CD4-positive, alpha-beta T cell treated with Interferon gamma for 1 hour (primary cell): ENCODE results near the gene ASB1.

Experiments used
- DNase-seq: peaks from one replicate; pipeline ENCODE4 v3.0.0-alpha.2; 2020

ASB1 gene

DNA sequence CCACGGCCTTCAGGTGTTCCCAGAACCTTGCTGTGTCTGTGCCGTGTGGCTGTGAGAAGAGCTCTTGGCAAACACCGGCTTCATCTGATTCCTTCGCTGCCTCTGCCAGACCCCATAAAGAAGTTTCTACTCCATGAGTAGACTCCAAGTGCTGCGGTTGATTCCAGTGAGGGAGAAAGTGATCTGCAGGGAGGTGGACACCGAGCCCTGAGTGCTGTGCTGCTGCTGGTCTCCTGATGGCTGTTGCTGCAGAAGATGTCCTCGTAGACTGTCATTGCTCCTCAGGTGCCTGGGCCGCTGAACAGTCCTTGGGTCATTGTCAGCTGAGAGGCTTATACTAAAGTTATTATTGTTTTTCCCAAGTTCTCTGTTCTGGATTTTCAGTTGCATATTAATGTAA is 19.6 kb downstream of the ASB1 start:
- no peak for DNase-seq

DNA sequence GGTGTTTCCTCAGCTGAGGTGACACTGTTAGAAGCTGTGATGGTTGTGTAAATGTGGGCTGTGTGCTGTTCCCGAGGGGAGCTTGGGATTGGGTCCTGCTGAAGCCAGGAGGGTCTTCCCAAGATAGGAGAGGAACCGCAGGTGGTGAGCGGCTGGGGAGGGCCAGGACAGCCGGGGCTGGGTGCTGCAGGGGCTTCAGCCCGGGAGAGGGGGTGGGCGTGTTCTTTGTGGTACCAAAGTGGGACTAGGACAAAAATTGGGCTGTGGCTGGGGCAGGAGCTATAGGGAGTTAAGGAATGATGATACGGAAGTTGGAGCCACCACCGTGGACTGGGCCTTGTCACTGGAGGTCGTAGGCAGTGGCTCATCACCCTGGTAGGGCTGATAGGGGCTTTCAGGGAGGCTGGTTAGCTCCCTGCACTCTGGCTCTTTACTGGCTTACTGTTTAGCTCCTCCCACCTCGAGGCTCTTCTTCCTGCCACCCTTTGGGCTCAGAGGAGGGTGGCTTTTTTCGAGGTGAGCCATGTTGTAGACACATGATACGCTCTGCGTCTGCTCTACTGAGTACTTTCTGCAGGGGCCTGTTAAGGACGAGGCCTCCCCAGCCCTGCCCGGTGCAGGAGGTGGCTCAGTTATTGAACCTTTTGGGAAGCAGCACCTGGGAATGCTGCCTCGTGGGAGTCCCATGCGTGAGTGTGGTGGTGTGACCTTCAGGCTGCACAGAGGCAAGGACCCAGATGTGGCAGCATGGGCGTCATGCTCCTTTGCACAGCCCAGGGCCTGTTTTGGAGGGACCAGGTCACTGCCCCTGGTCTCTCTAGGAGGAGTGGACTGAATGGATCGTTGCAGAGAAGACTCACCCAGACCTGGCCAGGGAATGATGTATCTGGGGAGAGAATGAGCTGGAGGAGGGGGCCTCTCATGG is 21.6 kb downstream of the ASB1 start:
- DNase-seq, result no peak

DNA sequence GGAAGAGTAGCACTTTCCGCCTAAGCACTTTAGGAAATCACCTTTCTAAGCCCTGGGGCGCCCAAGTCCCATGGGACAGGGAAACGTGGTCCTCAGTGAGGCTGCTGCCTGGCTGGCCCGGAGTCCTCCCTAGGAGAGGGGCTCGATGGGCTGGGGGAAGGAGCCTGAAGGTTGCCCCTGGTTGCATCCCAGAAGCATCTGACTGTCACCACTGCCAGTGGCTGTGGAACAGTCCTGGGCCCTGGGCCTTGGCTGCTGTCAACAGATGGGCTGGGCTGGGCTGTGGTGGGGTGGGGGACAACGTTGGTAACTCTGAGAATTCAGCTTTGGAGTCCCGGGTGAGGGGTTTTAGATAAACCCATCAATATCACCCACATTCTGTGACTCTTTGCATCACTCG is 22.5 kb downstream of the ASB1 start:
- no peak for DNase-seq

DNA sequence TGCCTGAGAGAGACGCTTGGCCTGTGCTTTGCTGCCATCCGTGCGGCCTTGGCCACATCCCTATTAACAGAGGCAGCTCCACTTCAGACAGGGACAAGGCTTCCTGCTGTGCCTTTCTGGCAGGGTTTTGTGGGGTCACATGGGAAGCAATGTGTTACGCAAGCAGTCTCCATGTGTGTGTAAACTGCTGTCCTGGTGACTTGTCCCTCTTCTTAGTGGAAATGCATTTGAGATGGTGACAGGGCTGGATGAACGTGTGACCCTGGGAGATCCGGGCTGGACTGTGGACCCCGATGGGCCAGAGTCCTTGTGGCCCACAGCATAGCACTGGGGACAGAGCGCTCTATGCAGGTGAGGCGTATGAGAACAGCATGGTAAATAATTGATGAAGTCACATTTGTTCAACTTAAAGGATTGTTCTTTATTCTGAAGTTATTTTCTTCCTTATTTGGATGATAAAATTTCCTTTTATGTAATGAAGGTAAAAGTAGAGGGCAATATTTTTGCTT is 23.2 kb downstream of the ASB1 start:
- no peak for DNase-seq

DNA sequence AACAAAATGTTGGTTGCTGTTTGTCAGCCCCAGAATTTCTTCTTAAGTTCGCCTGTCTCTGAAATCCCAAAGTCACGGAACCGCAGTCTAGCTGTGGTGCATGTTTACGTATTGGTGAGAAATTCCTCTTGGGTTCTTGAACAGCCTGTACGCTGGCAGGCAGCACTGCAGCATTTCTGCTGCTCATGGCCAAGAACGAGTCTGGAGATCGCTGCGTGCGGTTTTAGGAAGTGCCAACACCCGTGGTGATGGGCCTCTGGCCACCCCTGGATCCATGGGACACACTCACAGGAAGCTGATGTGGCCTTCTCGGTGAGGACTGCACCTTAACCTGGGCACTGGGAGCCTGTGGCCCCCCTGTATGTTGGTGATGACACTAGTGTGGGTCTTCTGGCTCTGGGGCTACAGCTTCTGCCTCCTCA is 23.7 kb downstream of the ASB1 start:
- no peak for DNase-seq

DNA sequence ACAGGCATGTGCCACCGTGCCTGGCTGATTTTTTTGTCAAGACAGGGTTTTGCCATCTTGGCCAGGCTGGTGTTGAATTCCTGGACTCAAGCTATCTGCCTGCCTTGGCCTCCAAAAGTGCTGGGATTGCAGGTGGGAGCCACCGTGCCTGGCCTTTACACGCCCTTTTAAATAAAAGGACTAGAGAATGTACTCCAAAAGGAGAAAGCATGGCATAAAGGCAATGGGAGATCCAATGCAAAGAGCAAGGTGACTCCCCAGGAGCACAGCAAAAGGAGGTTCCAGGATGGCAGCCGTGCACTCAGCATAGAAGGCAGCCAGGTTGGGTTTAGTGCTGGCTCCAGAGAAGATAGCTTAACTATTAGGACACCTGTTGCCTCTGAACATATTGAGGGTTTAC is 27.1 kb downstream of the ASB1 start:
- DNase-seq, result no peak

DNA sequence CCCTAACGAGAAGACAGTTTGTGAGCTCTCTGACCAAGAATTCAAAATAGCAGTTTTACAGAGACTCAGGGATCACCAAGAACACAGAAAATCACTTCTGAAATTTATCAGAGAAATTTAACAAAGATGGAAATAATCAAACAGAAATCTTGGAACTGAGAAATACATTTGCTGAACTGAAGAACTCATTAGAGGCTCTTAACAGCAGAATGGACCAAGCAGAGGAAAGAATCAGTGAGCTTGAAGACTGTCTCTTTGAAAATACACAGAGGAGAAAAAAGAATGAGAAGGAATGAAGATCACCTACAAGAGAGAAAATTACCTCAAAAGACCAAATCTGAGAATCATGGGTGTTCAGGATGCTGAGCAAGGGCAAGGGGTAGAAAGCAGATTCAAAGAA is 29.7 kb downstream of the ASB1 start:
- DNase-seq, result no peak

DNA sequence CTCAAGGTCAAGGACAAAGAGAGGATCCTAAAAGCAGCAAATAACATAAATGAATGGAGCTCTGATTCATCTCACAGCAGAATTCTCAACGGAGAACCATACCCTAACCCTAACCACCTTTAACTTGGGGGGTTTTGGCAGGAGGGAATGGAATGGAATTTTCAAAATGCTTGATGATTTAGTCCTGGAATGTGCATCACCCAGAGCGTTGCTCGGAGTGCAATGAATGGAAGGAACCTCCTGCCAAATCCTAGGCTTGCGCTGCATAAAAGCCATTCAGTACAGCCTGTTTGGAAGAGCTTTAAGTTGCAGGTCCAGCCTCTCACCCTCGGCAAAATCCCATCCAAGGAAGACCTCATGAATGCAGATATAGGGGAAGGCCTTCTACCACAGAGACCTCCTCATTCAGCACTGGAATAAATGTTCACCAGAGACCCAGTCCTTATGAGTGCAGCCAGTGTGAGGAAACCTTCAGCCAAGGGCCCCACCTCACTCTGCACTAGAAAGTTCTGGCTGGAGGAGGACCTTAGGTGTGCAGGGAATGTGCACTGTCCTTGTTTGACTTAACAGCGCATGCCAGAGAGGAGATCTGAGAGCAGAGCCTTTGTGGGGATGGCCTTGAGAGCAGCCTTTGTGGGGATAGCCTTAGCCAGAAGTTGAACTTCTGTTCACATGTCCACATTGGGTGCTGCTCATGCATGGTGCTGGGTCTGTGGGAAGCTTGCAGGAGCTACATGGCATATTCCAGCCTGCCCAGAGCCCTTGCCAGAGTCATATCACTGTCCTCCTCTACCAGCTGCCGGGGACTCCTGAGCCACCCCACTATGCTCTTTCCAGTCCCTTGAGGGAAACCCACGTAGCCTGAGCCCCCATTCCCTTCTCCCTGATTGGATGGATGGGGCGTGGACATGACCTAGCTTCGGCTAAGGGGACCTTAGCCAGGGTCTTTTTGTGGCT is 30.5 kb downstream of the ASB1 start:
- DNase-seq, result no peak

DNA sequence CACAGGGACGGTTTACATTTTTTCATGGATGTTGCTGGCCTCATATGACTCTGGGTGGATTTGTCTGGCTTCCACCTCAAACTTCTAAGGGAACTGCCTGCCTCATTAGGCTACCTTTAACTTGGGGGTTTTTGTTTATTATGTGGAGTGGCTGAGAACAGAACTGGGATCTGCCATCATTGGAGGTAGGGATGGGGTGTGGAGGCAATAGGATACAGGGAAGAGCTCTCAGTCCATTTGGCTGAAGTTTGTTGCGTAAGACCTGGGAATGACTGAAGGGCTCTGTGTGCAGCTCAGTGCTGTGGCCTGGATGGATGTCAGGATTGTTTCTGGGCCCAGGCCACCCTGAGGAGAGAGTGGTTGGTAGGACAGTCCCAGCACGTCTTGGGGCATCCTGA is 31.2 kb downstream of the ASB1 start:
- no peak for DNase-seq

DNA sequence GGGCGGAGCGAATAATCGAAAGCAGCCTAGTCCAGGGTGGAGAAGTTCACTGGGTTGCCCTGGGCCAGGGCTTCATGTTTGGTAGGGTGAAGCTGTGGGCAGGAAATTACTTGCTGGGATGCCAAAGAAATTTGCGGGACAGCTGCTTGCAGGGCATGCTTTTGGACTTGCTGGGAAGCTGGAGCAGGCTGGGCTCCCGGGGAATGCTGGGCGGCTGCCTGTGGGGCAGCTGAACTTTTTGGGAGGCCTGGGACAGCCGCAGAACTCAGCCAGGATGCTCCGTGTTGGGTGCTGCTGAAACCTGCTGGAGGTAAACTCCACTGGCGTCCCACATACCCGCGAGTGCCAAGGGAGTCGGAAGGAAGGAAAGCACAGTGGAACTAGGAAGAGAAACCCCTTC is 31.9 kb downstream of the ASB1 start:
- no peak for DNase-seq

DNA sequence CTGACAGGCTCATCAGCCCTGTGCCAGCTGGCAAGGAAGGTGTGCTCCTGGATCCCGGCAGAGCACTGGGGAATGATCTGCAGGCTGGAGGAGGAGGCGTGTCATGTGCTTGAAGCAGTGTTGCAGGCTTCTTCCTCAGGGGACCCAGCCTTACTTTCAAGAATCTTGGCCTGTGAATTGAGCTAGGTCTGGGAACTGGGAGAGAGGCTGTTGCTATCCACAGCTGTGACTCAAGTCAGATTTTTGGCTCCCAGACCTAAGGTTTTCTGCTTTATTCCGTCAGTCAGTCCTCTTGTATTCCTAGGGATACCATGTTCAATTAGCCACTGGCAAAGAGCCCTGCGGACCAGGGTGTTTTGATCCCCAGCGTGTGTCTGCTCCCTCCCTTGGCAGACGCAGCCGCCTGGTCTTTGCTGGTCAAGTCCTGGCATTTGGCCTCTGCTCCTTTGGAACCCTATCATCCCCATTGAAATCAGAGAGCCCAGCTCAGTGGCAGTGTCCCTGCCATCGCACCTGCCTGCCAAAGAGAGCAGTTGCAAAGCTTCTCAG is 32.4 kb downstream of the ASB1 start:
- DNase-seq, result no peak

DNA sequence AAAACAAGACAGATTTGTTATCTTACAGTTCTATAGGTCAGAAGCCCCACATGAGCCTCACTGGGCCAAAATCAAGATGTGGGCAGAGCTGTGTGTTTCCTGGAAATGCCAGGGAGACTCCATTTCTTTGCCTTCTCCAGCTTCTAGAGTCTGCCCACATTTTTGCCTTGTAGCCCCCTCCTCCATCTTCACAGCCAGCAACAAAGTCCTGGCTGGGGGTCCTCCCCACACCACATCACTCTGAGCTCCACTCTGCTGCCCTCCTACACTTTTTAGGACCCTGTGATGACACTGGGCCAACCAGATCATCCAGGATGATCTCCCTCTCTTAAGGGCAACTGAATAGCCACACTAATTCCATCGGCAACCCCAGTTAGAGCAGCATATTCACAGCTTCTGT is 34.3 kb downstream of the ASB1 start:
- no peak for DNase-seq

DNA sequence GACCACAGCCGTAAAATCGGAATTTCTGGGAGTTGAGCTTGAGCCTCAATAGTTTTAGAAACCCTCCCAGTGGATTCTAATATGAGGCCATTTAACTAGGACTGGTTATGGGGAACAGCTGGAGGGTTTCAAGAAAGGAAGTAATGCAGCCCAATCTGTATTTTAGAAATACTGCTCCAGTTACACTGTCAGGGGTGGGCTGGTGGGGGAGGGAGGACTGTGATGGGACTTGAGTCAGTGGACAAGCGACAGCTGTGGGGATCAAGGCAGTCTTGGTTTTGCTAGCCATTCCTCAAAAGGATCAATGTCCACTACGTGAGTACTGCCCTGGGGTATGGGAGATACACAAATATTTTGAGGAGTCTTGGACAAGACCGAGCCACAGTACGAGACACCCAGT is 34.8 kb downstream of the ASB1 start:
- no peak for DNase-seq

DNA sequence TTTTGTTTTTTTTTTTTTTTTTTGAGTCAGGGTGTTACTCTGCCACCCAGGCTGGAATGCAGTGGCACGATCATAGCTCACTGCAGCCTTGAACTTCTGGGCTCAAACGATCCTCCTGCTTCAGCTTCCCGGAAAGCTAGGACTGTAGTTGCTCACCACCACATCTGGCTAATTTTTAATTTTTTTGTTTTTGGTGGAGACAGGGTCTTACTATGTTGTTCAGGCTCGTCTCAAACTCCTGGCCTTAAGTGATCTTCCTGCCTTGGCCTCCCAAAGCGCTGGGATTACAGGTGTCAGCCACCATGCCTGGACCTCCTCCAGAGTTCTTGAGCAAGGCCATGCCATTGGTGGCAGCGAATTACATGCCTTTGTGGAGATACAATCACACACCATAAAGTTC is 35.2 kb downstream of the ASB1 start:
- DNase-seq, result no peak

DNA sequence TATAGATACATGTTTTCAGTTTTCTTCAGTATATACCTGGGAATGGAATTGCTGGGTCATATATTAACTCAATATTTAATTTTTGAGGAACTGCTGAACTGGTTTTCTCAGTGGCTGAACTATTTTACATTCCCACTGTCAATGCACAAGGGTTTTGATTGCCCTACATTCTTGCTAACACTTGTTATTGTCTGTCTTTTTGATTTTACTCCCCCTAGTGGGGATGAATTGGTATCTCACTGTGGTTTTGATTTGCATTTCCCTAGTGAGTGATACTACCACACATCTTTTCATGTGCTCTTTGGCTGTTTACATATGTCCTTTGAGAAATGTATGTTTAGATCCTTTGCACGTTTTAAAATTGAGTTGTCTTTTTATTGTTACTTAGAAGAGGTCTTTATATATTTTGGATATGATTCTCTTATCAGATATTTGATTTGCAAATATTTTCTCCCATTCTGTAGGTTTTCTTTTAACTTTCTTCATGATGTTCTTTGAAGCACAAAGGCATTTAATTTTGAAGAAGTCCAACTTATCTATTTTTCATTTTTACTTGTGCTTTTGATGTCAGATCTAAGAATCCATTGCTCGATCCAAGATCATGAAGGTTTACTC is 36.2 kb downstream of the ASB1 start:
- no peak for DNase-seq

DNA sequence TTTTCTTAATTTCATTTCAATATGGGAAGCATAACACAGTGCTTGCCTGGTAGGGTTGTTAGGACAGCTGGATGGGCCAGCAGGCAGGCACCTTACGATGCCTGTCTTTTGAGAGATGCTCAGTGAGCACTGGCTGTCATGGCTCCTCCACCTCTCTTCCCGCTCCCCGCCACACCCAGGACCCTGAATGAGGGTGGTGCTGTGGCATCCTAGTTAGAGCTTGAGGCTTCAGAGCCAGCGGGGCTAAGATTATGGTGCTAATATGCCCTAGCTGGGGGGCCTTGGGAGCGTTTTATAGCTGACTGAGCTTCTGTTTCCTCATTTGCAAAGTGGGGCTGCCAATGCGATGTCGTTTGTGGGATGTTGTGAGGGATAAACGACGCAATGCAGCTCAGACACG is 37.7 kb downstream of the ASB1 start:
- no peak for DNase-seq

DNA sequence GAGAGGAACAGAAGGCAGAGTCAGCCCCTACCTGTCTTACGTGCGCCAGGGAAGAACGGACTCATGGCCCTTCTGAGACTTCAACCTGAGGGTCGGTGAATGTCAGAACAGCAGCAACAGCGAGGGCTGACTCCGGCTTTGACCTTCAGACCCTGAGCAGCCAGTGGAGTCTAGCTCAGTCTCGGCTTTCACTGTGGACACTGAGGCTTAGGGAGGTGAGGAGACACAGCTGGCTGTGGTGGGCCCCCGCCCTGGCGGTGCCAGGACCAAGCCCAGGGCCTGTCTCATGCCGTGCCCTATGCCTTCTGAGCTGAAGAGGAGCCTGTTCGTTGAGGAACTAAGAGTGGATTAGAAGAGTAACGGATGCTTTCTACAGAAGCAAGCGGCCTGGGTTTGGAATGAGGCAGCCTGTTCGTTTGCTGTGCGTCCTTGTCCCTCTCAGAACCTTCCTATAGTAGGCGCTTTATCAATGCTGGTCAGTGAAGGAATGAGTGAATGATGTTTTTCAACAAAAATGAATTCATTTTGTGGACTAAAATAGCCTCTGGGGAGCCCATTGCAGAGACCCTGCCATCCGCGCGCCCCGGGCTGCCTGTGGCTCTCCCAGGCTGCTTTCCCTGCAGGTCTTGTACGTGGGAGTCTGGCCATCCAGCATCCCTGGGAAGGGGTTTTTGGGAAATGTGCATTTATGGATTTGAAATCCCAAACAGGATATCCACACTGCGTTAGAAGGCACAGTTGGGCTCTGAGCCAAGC is 38.9 kb downstream of the ASB1 start:
- no peak for DNase-seq

DNA sequence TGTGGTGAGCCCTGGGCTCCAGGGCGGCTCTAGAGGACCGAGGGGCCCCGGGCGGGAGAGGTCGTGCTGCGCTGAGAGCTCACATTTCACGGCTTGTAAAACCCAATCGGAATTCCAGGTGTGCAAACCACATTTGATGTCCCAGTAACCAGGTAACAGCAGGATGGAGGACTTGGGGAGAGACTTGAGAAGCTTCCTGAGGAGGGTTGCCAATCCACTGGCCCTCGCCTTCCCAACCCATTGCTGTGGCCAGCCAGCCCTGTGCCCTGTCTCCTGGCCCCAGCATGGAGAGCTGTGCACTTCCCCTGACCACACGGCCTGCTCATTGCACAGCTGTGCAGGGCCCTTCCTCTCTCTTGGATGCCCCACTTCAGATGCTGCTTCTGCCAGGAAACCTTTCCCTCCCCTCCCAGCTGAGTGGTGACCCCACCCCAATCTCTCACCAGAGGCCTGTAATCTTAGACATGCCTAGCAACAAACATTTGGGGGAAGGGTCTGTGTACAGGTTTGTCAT is 39.6 kb downstream of the ASB1 start:
- DNase-seq, result no peak

DNA sequence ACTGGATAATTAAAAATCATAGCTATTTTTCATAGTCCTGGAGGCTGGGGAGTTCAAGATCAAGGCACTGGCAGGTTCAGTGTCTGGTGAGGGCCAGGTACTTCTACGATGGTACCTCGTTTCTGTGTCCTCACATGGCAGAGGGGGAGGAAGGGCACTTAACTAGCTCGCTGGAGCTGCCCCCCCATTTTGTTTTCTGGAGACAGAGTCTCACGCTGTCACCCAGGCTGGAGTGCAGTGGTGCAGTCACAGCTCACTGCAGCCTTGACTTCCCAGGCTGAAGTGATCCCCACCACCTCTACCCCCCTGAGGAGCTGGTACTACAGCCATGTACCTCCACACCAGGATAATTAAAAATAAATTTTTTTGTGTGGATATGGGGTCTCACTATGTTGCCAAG is 40.3 kb downstream of the ASB1 start:
- DNase-seq, result no peak

DNA sequence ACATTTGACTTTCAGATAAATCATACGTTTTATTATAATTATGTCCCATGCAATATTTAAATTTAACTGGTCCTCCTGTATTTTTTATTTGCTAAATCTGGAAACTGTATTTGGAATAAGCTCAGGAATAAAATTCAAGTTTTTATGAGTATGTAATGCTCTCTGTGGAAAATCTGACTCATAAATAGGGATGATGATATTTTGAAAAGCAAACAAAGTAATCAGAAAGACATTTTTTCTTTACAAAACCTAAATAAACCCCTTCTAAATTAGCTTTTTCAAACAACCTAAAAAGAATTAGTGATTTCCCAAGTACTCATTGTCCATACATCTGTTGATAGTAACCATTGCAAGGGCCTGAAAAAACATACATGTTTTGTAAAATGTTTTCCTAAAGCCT is 41.1 kb downstream of the ASB1 start:
- DNase-seq, result no peak

DNA sequence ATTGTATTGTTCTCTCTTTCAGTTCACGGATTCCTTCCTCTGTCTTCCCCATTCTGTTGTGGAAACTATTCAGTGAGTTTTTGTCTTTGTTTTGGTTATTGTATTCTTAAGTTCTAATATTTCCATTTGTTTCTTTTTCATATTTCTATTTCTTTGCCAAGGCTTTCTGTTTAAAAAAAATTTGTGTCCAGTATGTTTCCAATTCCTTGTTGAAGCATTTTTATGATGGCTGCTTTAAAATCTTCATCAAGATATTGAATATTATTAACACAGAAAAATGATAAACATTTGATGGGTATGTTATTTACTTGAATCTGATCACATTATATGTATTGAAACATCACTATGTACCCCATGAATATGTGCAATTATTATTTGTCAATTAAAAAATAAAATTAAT is 42.4 kb downstream of the ASB1 start:
- DNase-seq, result no peak

DNA sequence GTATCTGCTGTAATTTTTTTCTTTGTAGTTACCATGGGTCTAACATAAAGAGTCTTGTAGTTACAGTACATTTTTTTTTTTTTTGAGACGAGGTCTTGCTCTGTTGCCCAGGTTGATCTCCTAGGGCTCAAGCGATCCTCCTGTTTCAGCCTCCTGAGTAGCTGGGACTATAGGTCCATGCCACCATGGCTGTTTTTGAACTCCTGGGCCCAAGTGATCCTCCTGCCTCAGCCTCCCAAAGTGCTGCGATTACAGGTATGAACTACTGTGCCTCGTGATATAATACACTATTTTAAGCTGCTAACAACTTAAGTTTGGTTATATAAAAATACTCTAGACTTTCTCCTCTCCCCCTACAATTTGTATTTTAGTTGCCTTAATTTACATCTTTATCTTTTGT is 46.3 kb downstream of the ASB1 start:
- no peak for DNase-seq
